ENCODE data around the gene MIPOL1.
"Not testable (repeated sequence)": the region's sequence is repeated elsewhere in the genome, so short reads cannot be mapped to it uniquely, and the experiment has no call there.

Gene MIPOL1

GRCh38 chr14:37187840-37188577 is 9.7 kb upstream of the MIPOL1 start:
- not testable (repeated sequence) for ATAC-seq

GRCh38 chr14:37189733-37190132 is 8.0 kb upstream of the MIPOL1 start:
- ATAC-seq = not testable (repeated sequence)

DNA sequence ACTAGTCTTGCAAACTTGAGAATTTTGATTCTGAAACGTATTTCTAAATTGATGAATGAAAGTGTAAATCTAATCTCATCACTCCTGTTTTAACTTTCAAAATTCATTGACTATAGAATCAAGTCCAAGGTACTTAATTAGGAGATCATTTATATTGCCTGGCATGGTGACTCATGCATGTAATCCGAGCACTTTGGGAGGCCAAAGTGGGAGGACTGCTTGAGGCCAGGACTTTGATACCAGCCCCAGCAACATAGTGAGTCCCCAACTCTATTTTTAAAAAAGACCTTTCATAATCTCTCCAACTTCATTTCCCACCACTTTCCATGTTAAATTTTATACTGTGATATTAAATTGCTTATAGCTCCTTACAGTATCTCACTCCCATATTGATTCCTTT is 3.0 kb upstream of the MIPOL1 start:
- no peak for ATAC-seq

DNA sequence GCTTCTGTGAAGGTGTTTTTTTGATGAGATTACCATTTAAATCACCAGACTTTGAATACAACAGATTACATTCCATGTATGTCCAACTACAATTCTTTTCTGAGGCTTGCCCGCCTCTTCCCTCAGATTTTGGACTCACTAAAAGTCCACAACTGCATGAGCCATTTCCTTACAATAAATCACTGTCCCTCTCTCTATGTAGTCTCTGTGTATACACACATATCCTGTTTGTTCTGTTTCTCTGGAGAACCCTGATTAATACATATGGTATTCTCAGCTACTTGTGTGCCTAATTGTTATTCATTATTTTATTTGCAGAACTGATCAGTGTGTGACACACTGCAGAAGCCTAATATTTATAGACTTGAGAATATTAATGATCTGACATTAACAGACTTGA is 2.4 kb upstream of the MIPOL1 start:
- no peak for ATAC-seq

DNA sequence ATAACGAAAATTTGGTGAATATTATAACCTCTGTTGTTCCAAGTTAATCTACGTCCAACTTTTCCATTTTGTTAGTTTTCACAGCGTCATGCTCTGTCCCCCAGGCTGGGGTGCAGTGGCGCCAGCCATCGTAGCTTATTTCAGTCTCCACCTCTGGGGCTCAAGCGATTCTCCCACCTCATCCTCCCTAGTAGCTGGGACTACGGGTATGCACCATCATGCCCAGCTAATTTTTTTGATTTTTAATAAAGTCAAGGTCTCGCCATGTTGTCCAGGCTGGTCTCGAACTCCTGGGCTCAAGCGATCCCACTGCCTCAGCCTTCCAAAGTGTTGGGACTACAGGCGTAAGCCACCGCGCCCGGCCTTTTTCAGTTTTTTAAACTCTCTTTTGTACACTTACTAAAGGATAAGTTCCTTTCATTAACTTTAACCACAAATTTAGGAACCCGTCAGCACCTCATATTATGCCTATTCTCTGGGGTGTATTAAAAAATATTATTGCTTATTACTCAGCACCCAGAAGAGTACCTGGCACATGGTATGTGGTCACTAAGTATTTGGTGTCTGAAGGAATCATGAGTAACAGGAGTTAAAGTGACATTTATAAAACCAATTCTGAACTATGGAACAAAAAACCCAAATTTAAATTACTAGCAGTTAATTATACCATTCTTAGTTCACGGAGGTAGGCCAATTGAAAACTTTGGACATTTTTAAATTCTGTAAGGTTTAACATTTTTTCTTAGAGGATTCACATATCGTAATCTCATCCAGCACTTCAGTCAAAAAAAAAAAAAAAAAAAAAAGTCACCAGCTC is 925 bp upstream of the MIPOL1 start:
- no peak for ATAC-seq

GRCh38 chr14:37198273-37198598 is 499 bp downstream of the MIPOL1 start:
- ATAC-seq = no peak

DNA sequence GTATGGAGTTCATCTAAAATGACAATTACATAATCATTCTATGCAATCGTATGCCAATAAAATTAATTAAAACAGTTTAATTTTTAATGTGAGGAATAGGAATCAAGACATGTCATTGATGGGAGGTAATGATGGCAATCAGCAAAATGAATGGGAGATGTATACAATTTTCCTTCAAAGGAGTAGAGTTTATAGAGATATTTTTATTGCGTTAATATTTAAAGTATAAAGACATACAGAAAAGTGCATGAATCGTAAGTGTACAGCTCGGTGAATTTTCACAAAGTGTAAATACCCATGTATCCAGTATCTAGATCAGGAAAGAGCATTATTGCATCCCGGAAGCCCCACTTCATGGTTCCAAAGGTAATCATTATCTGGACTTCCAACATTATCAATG is 1.2 kb downstream of the MIPOL1 start:
- no peak for ATAC-seq

DNA sequence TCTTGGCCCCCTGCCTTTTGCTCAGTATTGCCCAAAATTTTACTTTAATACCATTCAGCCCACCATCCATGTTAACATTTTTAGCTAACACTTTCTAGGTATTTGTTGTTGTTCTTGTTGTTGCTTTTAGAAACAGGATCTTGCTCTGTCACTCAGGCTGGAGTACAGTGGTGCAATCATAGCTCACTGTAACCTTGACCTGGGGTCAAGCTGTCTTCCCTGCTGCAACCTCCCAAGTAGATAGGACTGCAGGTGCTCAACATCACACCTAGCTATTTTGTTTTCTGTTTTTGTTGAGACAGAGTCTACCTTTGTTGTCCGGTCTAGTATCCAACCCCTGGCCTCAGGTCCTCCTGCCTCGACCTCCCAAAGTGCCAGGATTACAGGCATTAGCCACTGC is 4.0 kb downstream of the MIPOL1 start:
- ATAC-seq = no peak

- ATAC-seq = no peak
These were observed 4.5 kb downstream of the MIPOL1 start for GRCh38 chr14:37202265-37202664.

- no peak for ATAC-seq
These were observed 5.1 kb downstream of the MIPOL1 start for GRCh38 chr14:37202812-37203211.

DNA sequence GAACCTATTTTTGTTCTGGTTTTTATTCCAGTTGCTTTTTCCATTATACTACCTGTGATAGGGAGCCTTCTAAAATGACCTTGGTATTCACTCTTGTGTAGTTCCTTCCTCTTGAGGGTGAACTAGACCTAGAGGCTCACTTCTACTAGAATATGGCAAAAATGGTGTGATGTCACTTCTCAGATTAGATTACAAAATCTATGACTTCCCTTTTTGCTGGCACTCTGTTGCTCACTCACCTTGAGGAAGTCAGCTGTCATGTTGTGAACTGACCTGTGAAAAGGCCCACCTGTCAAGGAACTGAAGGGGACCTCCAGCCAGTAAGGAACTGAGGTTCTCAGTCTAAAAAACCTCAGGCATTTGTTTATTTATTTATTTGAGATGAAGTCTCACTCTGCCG is 5.7 kb downstream of the MIPOL1 start:
- ATAC-seq = no peak

DNA sequence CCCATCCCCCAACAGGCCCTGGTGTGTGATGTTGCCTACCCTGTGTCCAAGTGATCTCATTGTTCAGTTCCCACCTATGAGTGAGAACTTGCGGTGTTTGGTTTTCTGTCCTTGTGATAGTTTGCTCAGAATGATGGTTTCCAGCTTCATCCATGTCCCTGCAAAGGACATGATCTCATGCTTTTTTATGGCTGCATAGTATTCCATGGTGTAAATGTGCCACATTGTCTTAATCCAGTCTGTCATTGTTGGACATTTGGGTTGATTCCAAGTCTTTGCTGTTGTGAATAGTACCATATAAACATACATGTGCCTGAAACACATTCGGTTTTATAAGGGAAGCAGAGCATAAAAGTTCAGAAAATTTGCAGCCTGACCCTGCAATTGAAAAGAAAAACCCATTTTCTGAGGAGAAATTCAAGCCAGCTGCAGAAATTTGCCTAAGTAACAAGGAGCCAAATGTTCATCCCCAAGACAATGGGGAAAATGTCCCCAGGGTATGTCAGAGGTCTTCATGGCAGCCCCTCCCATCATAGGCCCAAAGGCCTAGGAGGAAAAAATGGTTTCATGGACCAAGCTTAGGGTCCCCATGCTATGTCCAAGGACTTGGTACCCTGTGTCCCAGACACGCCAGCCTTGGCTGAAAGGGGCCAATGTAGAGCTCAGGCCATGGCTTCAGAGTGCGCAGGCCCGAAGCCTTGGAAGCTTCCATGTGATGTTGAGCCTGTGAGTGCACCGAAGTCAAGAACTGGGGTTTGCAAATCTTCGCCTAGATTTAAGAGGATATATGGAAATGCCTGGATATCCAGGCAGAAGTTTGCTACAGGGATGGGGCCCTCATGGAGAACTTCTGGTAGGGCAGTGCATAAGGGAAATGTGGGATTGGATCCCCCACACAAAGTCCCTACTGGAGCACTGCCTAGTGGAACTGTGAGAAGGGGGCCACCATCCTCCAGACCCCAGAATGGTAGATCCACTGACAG is 8.2 kb downstream of the MIPOL1 start:
- ATAC-seq = not testable (repeated sequence)

- ATAC-seq = not testable (repeated sequence)
These were observed 11.9 kb downstream of the MIPOL1 start for GRCh38 chr14:37209617-37210016.

GRCh38 chr14:37210448-37210847 is 12.7 kb downstream of the MIPOL1 start:
- ATAC-seq = no peak

GRCh38 chr14:37213016-37213415 is 15.3 kb downstream of the MIPOL1 start:
- ATAC-seq = no peak

GRCh38 chr14:37215345-37215744 is 17.6 kb downstream of the MIPOL1 start:
- no peak for ATAC-seq

DNA sequence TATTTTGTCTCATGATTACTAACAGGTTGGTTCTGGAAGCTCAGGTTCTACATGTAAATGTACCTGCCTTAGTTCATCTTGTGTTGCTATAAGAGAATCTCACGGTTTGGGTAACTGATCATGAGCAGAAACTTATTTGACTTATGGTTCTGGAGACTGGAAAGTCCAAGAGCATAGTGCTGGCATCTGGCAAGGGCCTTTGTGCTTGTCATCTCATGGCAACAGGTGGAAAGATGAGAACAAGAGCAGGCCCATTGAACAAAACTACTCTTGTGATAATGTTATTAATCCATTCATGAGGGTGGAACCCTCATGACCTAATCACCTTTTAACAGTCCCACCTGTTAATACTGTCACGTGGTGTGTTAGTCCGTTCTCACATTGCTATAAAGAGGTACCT is 23.3 kb downstream of the MIPOL1 start:
- no peak for ATAC-seq

DNA sequence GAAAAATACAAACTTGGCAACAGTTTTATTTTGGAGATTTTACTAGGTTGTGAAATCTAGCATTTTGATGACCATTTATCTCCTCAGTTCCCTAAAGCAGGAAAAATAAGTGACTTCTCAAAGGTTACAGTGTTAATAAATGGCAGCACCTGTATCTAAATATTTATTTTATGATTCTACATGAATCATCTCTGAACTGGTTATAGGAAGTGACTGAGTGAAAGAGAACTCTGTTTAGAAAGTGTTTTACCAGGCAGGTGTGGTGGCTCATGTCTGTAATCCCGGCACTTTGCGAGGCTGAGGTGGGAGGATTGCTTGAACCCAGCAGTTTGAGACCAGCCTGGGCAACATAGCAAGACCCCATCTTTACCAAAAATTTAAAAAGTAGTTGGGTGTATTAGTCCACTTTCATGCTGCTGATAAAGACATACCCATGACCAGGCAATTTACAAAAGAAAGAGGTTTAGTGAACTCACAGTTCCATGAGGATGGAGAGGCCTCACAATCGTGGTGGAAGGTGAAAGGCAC is 26.3 kb downstream of the MIPOL1 start:
- no peak for ATAC-seq

GRCh38 chr14:37225668-37226067 is 27.9 kb downstream of the MIPOL1 start:
- not testable (repeated sequence) for ATAC-seq

- ATAC-seq = no peak
These were observed 32.9 kb downstream of the MIPOL1 start for GRCh38 chr14:37230551-37231194.

DNA sequence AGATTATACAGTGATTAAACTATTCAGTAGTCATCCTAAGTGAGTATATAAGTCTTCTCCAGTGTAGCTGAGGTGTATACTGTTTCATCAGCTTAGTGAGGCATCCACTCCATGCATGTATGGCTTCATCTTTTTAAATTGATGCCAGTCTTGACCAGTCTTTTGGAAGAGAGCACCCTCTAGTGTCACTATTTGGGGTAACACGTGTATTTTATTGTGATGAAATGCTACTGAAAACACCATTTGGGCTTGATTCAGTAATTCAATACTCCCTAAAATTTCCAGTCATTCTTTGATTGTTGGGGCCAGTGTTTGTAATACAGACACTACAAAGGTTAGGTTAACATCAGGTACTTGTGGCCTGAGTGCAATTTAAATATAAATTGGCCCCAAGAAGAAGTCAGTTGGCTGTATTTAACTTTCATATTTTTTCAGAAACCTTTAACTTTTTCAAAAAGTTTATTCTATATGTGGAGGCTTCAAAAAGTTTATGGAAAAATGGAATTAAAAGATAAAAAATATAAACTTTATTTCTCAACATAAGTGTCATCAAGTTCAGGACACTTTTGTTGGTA is 35.3 kb downstream of the MIPOL1 start:
- ATAC-seq = peak in 1 of 2 donors; percentile 17

DNA sequence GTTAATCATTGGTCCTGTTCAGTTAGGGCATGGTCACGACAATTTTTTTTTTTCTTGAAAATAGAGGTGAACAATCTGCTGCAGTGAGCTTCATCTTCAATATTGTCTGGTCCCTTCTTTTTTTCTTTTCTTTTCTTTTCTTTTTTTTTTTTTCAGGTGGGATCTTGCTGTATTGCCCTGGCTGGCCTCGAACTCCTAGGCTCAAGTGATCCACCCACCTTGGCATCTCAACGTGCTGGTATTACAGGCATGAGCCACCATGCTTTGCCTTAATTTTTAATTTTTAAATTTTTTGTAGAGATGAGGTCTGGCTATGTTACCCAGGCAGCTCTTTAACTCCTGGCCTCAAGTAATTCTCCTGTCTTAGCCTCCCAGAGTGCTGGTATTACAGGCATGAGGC is 36.5 kb downstream of the MIPOL1 start:
- ATAC-seq = no peak
